ENCODE results near the gene LDB2.
"Not testable (repeated sequence)": the region's sequence is repeated elsewhere in the genome, so short reads cannot be mapped to it uniquely, and the experiment has no call there.

LDB2 gene

GRCh38 chr4:16590797-16591196 is 307.6 kb downstream of the LDB2 start:
- H3K27ac ChIP-seq, result no peak overlapping the region
- H3K4me3 ChIP-seq, result no peak overlapping the region

- no peak overlapping the region for H3K27ac ChIP-seq
- H3K4me3 ChIP-seq, result no peak overlapping the region
Measured at GRCh38 chr4:16588651-16589050, 309.8 kb downstream of the LDB2 start.

- no peak overlapping the region for H3K4me3 ChIP-seq
Measured at GRCh38 chr4:16588149-16588548, 310.3 kb downstream of the LDB2 start.

GRCh38 chr4:16585053-16585452 is 313.4 kb downstream of the LDB2 start:
- no peak overlapping the region for H3K4me3 ChIP-seq
- H3K27ac ChIP-seq, result no peak overlapping the region

More at GRCh38 chr4:16588149-16588548, 310.3 kb downstream of the LDB2 start:
- no peak overlapping the region for H3K27ac ChIP-seq

GRCh38 chr4:16583764-16584163 is 314.7 kb downstream of the LDB2 start:
- no peak overlapping the region for H3K27ac ChIP-seq
- no peak overlapping the region for H3K4me3 ChIP-seq

- H3K27ac ChIP-seq, result no peak overlapping the region
- no peak overlapping the region for H3K4me3 ChIP-seq
Measured at GRCh38 chr4:16582526-16582925, 315.9 kb downstream of the LDB2 start.

GRCh38 chr4:16582036-16582435 is 316.4 kb downstream of the LDB2 start:
- Histone ChIP-seq H3K27ac (no peak overlapping the region), H3K4me3 (no peak overlapping the region)

- Histone ChIP-seq H3K4me3 (no peak overlapping the region), H3K27ac (no peak overlapping the region)
Measured at GRCh38 chr4:16581117-16581516, 317.3 kb downstream of the LDB2 start.

- Histone ChIP-seq H3K27ac (no peak overlapping the region), H3K4me3 (no peak overlapping the region)
Measured at GRCh38 chr4:16580514-16580913, 317.9 kb downstream of the LDB2 start.

- Histone ChIP-seq H3K27ac (no peak overlapping the region), H3K4me3 (no peak overlapping the region)
Measured at GRCh38 chr4:16579866-16580265, 318.6 kb downstream of the LDB2 start.

GRCh38 chr4:16577177-16577576 is 321.3 kb downstream of the LDB2 start:
- no peak overlapping the region for H3K4me3 ChIP-seq
- no peak overlapping the region for H3K27ac ChIP-seq

- no peak overlapping the region for H3K27ac ChIP-seq
- no peak overlapping the region for H3K4me3 ChIP-seq
Measured at GRCh38 chr4:16574981-16575380, 323.5 kb downstream of the LDB2 start.

GRCh38 chr4:16573739-16574138 is 324.7 kb downstream of the LDB2 start:
- Histone ChIP-seq H3K4me3 (no peak overlapping the region), H3K27ac (peak overlapping the region in 1 of 21 experiments; percentile 20)

- H3K27ac ChIP-seq, result peak overlapping the region in 1 of 21 experiments; percentile 20
- no peak overlapping the region for H3K4me3 ChIP-seq
Measured at GRCh38 chr4:16573206-16573605, 325.2 kb downstream of the LDB2 start.

- Histone ChIP-seq H3K27ac (no peak overlapping the region), H3K4me3 (no peak overlapping the region)
Measured at GRCh38 chr4:16572631-16573030, 325.8 kb downstream of the LDB2 start.

- Histone ChIP-seq H3K4me3 (no peak overlapping the region), H3K27ac (no peak overlapping the region)
Measured at GRCh38 chr4:16572161-16572560, 326.3 kb downstream of the LDB2 start.

- Histone ChIP-seq H3K4me3 (no peak overlapping the region), H3K27ac (no peak overlapping the region)
Measured at GRCh38 chr4:16569790-16570189, 328.7 kb downstream of the LDB2 start.

- not testable (repeated sequence) for H3K4me3 ChIP-seq, H3K27ac ChIP-seq
Measured at GRCh38 chr4:16557316-16557715, 341.1 kb downstream of the LDB2 start.

GRCh38 chr4:16555156-16555555 is 343.3 kb downstream of the LDB2 start:
- H3K27ac ChIP-seq, result no peak overlapping the region
- H3K4me3 ChIP-seq, result no peak overlapping the region

- H3K4me3 ChIP-seq, result no peak overlapping the region
- H3K27ac ChIP-seq, result no peak overlapping the region
Measured at GRCh38 chr4:16550531-16550930, 347.9 kb downstream of the LDB2 start.

- Histone ChIP-seq H3K27ac (no peak overlapping the region), H3K4me3 (no peak overlapping the region)
Measured at GRCh38 chr4:16545656-16546055, 352.8 kb downstream of the LDB2 start.

- Histone ChIP-seq H3K27ac (no peak overlapping the region), H3K4me3 (no peak overlapping the region)
Measured at GRCh38 chr4:16544869-16545268, 353.6 kb downstream of the LDB2 start.

GRCh38 chr4:16544251-16544721 is 354.2 kb downstream of the LDB2 start:
- H3K4me3 ChIP-seq, result no peak overlapping the region
- H3K27ac ChIP-seq, result no peak overlapping the region
